HepG2 (cell line): ENCODE results near the gene LLGL1. TPM values are rescaled to one million over a fixed set of nuclear protein-coding genes. Genes with fewer than 3 reads are reported as not detected.

ENCODE experiments used
- ATAC-seq: fragments of 200-7000 bp; cut with Tn5 transposase; 3 replicates; pipeline ENCODE4 v1.9.1; 2020; ENCODE audit warnings: mild to moderate bottlenecking, moderate library complexity
- BruUV-seq: library from RNA; stranded (reverse); fragments of 400-500 nt; replicated peaks from 2 replicates; lab custom pipeline; 2021; lab: Mats Ljungman, UMichigan
- CTCF ChIA-PET: fragments of 300-600 bp; formaldehyde crosslinking; extraction: SDS; loops from one replicate; lab custom pipeline; 2021; ENCODE audit warnings: low total read pairs, inconsistent platforms, low intra/inter-chr PET ratio; lab: Yijun Ruan, JAX
- POLR2A ChIA-PET: fragments of 350-600 bp; sonication (Branson Sonifier 250); formaldehyde crosslinking; loops from one replicate; lab custom pipeline; 2020; ENCODE audit warnings: antibody characterized with exemption, inconsistent platforms; lab: Yijun Ruan, JAX
- DNase-seq: peaks from one replicate; pipeline ENCODE4 v3.0.0-alpha.2; 2015; ENCODE audit warnings: low spot score
- FAIRE-seq: peaks from 3 replicates; lab custom pipeline; 2011; peaks lifted over from hg19 to GRCh38; lab: Jason Lieb, UNC
- H2AFZ ChIP-seq: one replicate; pipeline ENCODE4 v1.6.1; 2011; ENCODE audit warnings: low read length, inconsistent platforms
- H3K27ac ChIP-seq: fragments of 300-600 bp; 3 replicates; pipeline ENCODE4 v1.8.0; 2011; ENCODE audit warnings: mixed run types, mild to moderate bottlenecking, mixed read lengths, low read length, inconsistent platforms; ENCODE audit not compliant: insufficient read depth; ENCODE audit errors: extremely low read length
- H3K27me3 ChIP-seq, 2 experiments: fragments of 200-600 bp in 1 of 2; 2 replicates in 1 of 2; 3 replicates in 1 of 2; pipeline versions ENCODE4 v1.6.0 to v1.8.0; 2011; ENCODE audit warnings: low read length in 2 of 2, mild to moderate bottlenecking in 2 of 2, moderate library complexity in 2 of 2, inconsistent platforms in 1 of 2; ENCODE audit not compliant: insufficient read depth in 2 of 2, control insufficient read depth in 1 of 2
- H3K36me3 ChIP-seq, 2 experiments: fragments of 200-600 bp in 1 of 2; replicated peaks in 1 of 2; 2 replicates in 1 of 2; 3 replicates in 1 of 2; pipeline versions ENCODE4 v1.5.1 to v1.8.0; 2011; ENCODE audit warnings: low read length in 2 of 2, inconsistent platforms in 1 of 2; ENCODE audit not compliant: insufficient read depth in 2 of 2, control insufficient read depth in 1 of 2
- H3K4me1 ChIP-seq: 2 replicates; pipeline ENCODE4 v1.5.1; 2012; ENCODE audit warnings: low read length, inconsistent platforms; ENCODE audit not compliant: insufficient read depth
- H3K4me2 ChIP-seq: 2 replicates; pipeline ENCODE4 v1.6.0; 2011; ENCODE audit warnings: low read depth, low read length, inconsistent platforms
- H3K4me3 ChIP-seq, 3 experiments: fragments of 200-600 bp in 1 of 3; sonication (generic), shearing (Covaris generic) in 1 of 3; replicated peaks in 1 of 3; 2 replicates each; pipeline ENCODE4 v1.5.1; 2011 to 2016; ENCODE audit warnings: low read length in 3 of 3, inconsistent platforms in 2 of 3, low read depth in 2 of 3, mild to moderate bottlenecking in 2 of 3, control low read depth in 1 of 3, mixed read lengths in 1 of 3; ENCODE audit not compliant: insufficient read depth in 1 of 3
- H3K79me2 ChIP-seq: one replicate; pipeline ENCODE4 v1.6.1; 2011; ENCODE audit warnings: low read length, inconsistent platforms; ENCODE audit not compliant: insufficient read depth
- H3K9ac ChIP-seq: 2 replicates; pipeline ENCODE4 v1.6.0; 2011; ENCODE audit warnings: mild to moderate bottlenecking, low read depth, low read length, inconsistent platforms; ENCODE audit not compliant: insufficient read depth
- H3K9me3 ChIP-seq: 2 replicates; pipeline ENCODE4 v1.5.1; 2012; ENCODE audit warnings: mild to moderate bottlenecking, low read length
- H4K20me1 ChIP-seq: 2 replicates; pipeline ENCODE4 v1.6.0; 2011; ENCODE audit warnings: inconsistent platforms, mild to moderate bottlenecking, low read length, moderate library complexity; ENCODE audit not compliant: insufficient read depth
- MEIS2 ChIP-seq: sonication (generic); formaldehyde crosslinking; IDR thresholded peaks from 2 replicates; pipeline ENCODE4 v1.9.0; 2021; ENCODE audit warnings: mild to moderate bottlenecking, missing genetic modification reagents
- MZF1 ChIP-seq: sonication (generic); formaldehyde crosslinking; IDR thresholded peaks from 2 replicates; pipeline ENCODE4 v1.8.1; 2023; ENCODE audit warnings: mild to moderate bottlenecking, missing genetic modification reagents, borderline replicate concordance
- RARG ChIP-seq: sonication (generic); formaldehyde crosslinking; IDR thresholded peaks from 2 replicates; pipeline ENCODE4 v1.4.0; 2020; ENCODE audit warnings: low read depth, mild to moderate bottlenecking, missing genetic modification reagents
- SKI ChIP-seq: fragments of 450-650 bp; IDR thresholded peaks from one replicate; pipeline ENCODE4 v1.6.1; 2018; ENCODE audit warnings: mild to moderate bottlenecking; ENCODE audit not compliant: partially characterized antibody
- TAF15 ChIP-seq: fragments of 200-400 bp; formaldehyde crosslinking; IDR thresholded peaks from one replicate; pipeline ENCODE4 v1.6.1; 2018; ENCODE audit warnings: mild to moderate bottlenecking, low read depth, low read length; ENCODE audit not compliant: poor library complexity, severe bottlenecking
- TBP ChIP-seq: sonication (generic); formaldehyde crosslinking; IDR thresholded peaks from 2 replicates; pipeline ENCODE4 v1.5.0; 2020; ENCODE audit warnings: missing genetic modification reagents
- ZBTB4 ChIP-seq: sonication (generic); formaldehyde crosslinking; IDR thresholded peaks from 2 replicates; pipeline ENCODE4 v1.4.0; 2020; ENCODE audit warnings: missing genetic modification reagents, mild to moderate bottlenecking, borderline replicate concordance
- ZNF205 ChIP-seq: IDR thresholded peaks from 2 replicates; pipeline ENCODE4 v1.6.1; 2018; ENCODE audit warnings: missing biosample characterization, missing genetic modification reagents
- ZNF407 ChIP-seq: sonication (generic); formaldehyde crosslinking; IDR thresholded peaks from one replicate; pipeline ENCODE4 v1.5.1; 2020; ENCODE audit warnings: mild to moderate bottlenecking, missing genetic modification reagents; ENCODE audit errors: not compliant biosample characterization
- ZNF629 ChIP-seq: sonication (generic); formaldehyde crosslinking; conservative IDR thresholded peaks from 2 replicates; pipeline ENCODE4 v1.5.0; 2020; ENCODE audit warnings: missing genetic modification reagents
- ZSCAN25 ChIP-seq: sonication (generic); formaldehyde crosslinking; IDR thresholded peaks from 2 replicates; pipeline ENCODE4 v1.8.0; 2022; ENCODE audit warnings: mild to moderate bottlenecking, missing genetic modification reagents
- WGBS: methylation state at CpG from one replicate; pipeline ENCODE4 v1.1.6; 2017; ENCODE audit warnings: low lambda C conversion rate; 5-methylcytosine and 5-hydroxymethylcytosine counted together
- in situ Hi-C: cut with HindIII; loops from 2 replicates; pipeline ENCODE4 v1.10.0; 2017; ENCODE audit warnings: low pct_unique_long_range_greater_than_20kb; ENCODE audit not compliant: extremely low pct_ligation_motif_present
- intact Hi-C: fragments of 100-400 bp; cut with micrococcal nuclease; formaldehyde crosslinking; loops from one replicate; pipeline ENCODE4 v1.10.0; 2022; ENCODE audit not compliant: unreplicated experiment
- polyA plus RNA-seq, 8 experiments: library from polyadenylated mRNA; depleted of rRNA in 3 of 8; stranded (reverse) in 7 of 8; unstranded in 1 of 8; fragments of >200 nt; fragmentation: Illumina TruSeq in 4 of 8; extraction: Trizol in 4 of 8; gene quantifications; 2 replicates each; pipeline versions ENCODE4 v1.2.1 to v1.2.3, GENCODE V29; 2011 to 2016; ENCODE audit warnings: low read depth in 4 of 8, missing spikeins in 1 of 8, mixed read lengths in 1 of 8; ENCODE audit not compliant: insufficient read depth in 1 of 8
- total RNA-seq, 5 experiments: library from RNA; depleted of rRNA; stranded (reverse); fragments of >200 nt; fragmentation: Illumina TruSeq; extraction: Trizol; gene quantifications; 2 replicates each; pipeline ENCODE4 v1.2.3, GENCODE V29; 2016; ENCODE audit warnings: low read depth in 1 of 5
- TF ChIP-seq, protein P1 (sequence below): sonication (generic); formaldehyde crosslinking; IDR thresholded peaks from 2 replicates; pipeline ENCODE4 v1.5.0; 2020; ENCODE audit warnings: missing genetic modification reagents

Gene LLGL1
- total and polyA plus RNA-seq, 2 of the 13 experiments (the other 11 are each of a cell fraction or from before 2014, with no cell fraction given) = 15.0 to 15.3 TPM

GRCh38 chr17:18217412-18218015, 7.9 kb upstream of the LLGL1 start:
- ATAC-seq (peak; percentile 91), FAIRE-seq (peak; percentile 77), DNase-seq (peak; percentile 62)
- no peak overlapping the region for H3K27ac ChIP-seq
- CTCF ChIA-PET = no interaction called here
- no peak overlapping the region for H3K4me2 ChIP-seq
- no peaks in the 10 kb centered on the region for H3K9me3 ChIP-seq
- H3K27me3 ChIP-seq = peaks cover 0 to 3% of the 10 kb centered on the region in 2 experiments; a peak in 1 of 5 replicates
- H3K4me1 ChIP-seq = 0 out of 2 replicates have a peak, but pooled peaks cover 8% of the 10 kb centered on the region
- POLR2A ChIA-PET = no interaction called here
- no TSS peak for BruUV-seq
- no peaks in the 10 kb centered on the region for H3K79me2 ChIP-seq
- in situ Hi-C loops (no loop called here), intact Hi-C loops (no loop called here)
- WGBS = 3% methylated on average over 4 of the region's 6 CpGs
- H4K20me1 ChIP-seq = no peaks in the 10 kb centered on the region
- H3K4me3 ChIP-seq = no peak overlapping the region
- no peak overlapping the region for H2AFZ ChIP-seq
- no peaks in the 10 kb centered on the region for H3K36me3 ChIP-seq
- no peak overlapping the region for H3K9ac ChIP-seq
- TF ChIP-seq TBP (CRISPR knock-in tag) = no peak
- TF ChIP-seq ZNF205 (CRISPR knock-in tag) = no peak
- no peak for TF ChIP-seq MZF1 (CRISPR knock-in tag)
- no peak for TF ChIP-seq TAF15
- no peak for TF ChIP-seq ZSCAN25
- TF ChIP-seq RARG (CRISPR knock-in tag) = no peak
- no peak for TF ChIP-seq MEIS2 (CRISPR knock-in tag)
- TF ChIP-seq ZNF629 (CRISPR knock-in tag) = no peak
- no peak for TF ChIP-seq ZNF407 (CRISPR knock-in tag)
- TF ChIP-seq SKI = no peak
- TF ChIP-seq ZBTB4 (CRISPR knock-in tag) = no peak
- TF ChIP-seq, protein P1, sequence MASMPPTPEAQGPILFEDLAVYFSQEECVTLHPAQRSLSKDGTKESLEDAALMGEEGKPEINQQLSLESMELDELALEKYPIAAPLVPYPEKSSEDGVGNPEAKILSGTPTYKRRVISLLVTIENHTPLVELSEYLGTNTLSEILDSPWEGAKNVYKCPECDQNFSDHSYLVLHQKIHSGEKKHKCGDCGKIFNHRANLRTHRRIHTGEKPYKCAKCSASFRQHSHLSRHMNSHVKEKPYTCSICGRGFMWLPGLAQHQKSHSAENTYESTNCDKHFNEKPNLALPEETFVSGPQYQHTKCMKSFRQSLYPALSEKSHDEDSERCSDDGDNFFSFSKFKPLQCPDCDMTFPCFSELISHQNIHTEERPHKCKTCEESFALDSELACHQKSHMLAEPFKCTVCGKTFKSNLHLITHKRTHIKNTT = no peak
